ENCODE data around the gene PCGF1.

PCGF1 gene

DNA sequence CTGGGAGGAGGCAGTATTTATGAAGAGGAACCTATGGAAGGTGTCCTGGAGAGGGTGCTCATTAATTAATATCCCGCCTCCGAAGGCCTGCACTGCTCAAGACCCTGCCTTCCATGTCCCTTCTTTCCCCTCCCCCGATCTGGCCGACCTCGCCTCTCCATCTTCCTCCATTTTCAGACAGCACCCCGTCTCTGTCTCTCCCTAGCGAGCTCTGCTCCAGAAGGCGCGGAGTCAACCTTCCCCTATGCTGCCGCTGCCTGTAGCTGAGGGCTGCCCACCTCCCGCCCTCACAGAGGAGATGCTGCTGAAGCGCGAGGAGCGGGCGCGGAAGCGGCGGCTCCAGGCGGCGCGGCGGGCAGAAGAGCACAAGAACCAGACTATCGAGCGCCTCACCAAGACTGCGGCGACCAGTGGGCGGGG is 50.4 kb downstream of the PCGF1 start:
- no peak for DNase-seq (ENCODE audit: low read depth)
- no peak for TF ChIP-seq CTCF (IDR thresholded peaks at IDR 0.05; ENCODE audit: insufficient read depth, low read depth, low read length, missing control alignments)
- H3K4me3 ChIP-seq (ENCODE audit: low read length) = peak overlapping the region; percentile 71
